NCI-H345 treated with DMSO at 0.1 percent for 48 hours (cell line): ENCODE measurements around the gene SLC15A1.

Source experiments
- DNase-seq: peaks from one replicate; lab custom pipeline; 2025; ENCODE audit not compliant: unreplicated experiment; lab: John Stamatoyannopoulos, UW

The SLC15A1 gene

DNA sequence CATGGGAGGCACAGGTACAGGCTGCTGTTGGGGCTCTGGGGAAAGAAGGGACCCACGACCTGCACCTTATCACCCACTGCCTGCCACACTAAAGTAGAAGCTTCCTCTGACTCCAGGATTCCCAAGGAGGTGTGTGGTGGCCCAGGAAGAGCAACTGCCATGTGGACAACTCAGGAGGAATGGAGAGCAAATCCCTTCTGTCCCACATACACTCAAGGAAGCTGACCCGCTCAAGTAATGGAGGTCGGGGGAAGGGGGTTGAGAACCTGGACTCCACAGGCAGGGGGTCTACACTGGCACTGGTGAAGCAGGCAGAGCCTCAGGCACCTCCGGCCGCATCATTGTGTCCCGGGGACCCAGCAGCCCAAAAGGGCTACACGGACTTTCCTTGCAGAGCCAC is 29.4 kb upstream of the SLC15A1 start:
- DNase-seq, result no peak

DNA sequence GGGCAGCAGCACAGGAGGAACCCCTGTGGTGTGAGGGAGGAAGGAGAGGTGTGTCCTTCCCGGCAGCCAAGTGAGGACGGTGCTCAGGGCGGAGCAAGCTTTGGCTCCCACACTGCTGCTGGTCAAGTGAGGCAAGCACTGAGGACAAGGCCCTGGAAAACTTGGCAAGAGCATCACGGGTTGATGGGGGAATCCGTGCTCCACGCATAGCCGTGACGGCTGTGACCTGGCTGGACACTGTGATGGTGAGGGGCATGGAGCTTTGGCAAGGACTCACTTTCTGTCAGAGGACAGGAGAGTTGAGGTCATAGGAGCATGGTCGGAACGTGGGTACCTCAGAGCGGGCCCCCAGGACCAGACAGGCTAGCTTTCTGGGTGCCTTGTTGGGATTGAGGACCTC is 29.0 kb upstream of the SLC15A1 start:
- DNase-seq, result no peak

DNA sequence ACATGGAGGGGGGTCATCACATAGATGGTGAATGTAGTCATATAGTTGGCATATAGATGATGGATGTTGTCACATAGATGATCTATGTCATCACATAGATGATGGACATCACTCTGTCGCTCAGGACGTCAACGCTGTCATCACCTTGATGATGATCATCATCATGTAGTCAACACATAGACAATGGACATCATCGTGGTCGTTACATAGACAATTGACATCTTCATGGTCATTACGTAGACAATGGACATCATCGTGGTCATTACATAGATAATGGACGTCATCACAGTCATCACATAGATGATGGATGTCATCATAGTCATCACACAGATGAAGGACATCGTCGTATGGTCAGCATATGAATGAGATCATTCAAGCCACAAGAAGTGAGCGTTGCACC is 28.6 kb upstream of the SLC15A1 start:
- no peak for DNase-seq

DNA sequence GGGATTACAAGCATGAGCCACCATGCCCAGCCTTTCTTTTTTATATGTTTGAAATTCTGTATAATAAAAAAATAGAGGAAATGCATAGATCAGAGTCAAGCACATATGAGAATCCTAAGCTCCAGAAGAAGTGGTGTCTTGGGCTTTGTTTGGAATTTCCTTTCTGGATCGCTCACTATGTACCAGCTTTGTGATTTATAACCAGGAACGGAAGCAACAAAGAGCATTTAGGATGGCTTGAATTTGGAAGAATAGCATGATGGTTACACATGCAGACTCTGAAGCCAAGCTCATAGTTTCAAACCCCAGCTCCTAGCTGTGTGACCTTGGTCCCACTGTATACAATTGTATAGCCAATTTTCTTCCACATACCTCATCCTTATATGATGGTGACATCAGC is 28.0 kb upstream of the SLC15A1 start:
- no peak for DNase-seq

DNA sequence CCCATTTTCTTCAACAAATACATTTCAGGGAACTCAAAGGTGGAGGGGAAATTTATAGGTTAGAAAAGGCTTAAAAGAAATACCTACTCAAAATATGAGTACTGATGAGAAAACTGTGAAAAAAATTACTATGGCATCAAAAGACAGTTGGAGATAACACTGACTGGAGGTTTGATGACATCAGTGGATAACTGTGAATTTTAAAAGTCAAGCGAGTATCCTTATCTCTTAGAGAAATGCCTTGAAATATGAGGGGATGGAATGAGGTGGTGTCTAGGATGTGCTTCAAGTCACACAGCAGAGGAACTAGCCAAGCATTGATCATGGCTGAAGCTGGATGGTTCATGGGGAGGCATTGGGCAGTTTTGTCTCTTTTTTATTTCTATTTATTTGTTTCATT is 27.2 kb upstream of the SLC15A1 start:
- DNase-seq, result no peak

DNA sequence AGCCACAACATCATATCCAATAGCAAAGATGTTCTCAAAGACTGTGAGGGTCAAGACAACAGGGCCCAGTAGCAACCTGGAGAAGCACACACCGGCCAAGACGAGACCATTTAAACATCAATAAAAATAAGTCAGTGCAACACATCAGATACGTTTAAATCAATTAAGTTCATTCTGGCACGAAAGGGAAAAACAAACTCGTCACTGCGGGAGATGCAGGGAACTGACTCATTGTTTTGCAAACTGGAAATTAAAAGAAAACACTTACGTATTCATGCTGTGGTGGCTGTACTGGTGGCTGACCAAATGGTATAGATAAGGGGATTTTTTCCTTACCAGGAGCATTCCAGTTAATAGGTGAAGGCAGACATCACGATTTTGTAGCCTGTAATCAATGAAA is 26.3 kb upstream of the SLC15A1 start:
- no peak for DNase-seq

DNA sequence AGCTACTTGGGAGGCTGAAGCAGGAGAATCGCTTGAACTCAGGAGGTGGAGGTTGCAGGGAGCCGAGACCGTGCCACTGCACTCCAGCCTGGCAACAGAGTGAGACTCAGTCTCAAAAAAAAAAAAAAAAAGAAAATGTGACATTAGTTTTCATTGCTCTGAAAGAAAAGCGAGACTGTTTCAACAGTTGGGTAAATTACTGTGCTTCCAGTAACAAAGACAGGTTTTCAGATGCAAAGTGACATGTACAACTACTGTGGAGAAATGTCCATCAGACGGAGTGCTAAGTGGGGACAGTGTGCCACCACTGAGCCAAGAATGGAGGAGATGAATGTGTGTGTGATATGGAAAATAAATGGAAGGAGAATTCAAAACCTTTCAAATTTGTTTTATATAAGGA is 24.2 kb upstream of the SLC15A1 start:
- DNase-seq, result no peak

DNA sequence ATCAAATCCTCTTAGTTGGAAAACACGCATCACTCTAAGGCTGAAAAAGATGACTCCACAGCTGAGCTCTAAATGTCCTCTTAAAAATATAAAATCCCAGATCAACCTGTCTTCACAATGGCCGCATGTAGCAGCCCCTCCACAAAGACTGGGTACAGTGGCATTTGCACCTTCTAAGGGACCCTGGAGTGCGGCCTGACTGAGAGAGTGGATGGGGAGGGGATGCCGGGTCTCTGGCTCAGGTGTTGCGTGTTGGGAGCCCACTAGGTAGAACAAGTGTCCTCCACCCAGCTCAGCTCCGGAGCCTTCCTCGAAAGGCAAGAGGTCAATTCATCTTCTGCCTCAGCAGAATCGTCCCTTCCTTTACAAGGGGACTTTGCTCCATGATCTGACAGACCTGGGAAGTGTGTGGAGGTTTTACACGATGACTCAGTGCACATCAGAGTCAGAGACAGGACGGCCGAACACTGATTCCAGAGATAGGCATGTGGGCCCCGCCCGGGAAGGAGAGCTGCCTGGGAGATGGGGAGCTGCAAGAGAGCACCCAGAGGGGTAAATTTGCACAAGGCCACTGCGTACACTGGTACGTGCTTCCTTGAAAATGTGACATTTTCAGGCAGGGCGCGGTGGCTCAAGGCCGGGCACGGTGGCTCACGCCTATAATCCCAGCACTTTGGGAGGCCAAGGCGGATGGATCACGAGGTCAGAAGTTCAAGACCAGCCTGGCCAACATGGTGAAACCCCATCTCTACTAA is 23.5 kb upstream of the SLC15A1 start:
- DNase-seq, result no peak

DNA sequence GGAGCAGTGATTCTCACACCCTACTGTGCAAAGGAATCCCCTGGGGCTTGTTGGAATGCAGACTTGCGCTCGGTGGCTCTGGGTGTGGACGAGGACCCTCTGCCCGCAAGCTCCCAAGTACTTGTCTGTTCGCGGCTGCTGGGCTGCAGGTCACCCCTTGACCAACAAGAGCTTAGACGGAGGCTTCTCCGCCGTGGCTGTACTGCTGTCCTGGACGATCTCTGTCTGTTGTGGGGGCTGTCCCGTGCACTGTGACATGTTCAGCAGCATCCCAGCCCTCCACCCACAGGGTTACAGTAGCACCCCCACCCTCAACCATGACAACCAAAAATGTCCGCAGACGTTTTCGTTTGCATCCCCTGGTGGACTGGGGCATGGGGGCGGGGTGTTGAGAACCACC is 22.9 kb upstream of the SLC15A1 start:
- DNase-seq, result no peak

DNA sequence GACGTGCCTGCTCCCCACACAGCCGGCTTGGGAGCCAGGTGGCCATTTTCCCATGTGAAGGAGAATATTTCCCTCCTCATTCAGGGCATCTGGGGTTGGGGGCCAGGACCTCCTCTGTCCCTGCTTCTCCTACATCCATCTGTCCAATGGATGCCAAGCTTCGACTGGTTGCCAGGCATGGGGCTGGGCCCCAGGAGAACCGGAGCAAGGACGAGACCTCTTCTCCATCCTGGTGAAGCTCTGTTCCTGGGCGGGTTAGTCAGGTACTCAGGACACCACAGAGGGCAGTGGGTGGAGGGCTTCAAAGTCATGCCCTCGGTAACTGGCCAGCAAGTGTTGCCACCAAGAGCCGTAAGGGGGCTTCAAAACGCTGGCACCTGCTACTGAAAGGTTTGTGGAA is 22.3 kb upstream of the SLC15A1 start:
- no peak for DNase-seq

DNA sequence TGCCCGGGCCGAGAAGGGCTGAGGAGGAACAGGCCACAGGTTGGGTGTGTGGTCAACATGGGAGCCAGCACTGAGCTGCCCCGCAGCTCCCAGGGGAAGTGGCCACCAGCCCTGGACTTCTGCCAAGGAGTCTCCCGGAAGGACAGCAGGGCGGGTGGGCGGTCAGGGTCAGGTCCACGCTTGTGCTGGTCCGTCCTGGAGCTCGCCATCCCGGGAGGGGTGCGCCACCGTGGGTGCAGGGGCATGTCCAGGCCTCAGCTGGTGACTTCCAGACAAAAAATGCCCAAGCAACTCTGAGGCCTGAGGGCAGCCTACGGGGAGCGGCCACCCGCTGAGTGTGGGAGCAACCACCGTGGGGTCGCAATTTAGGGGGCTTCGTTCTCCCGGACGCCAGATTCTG is 21.4 kb upstream of the SLC15A1 start:
- no peak for DNase-seq

DNA sequence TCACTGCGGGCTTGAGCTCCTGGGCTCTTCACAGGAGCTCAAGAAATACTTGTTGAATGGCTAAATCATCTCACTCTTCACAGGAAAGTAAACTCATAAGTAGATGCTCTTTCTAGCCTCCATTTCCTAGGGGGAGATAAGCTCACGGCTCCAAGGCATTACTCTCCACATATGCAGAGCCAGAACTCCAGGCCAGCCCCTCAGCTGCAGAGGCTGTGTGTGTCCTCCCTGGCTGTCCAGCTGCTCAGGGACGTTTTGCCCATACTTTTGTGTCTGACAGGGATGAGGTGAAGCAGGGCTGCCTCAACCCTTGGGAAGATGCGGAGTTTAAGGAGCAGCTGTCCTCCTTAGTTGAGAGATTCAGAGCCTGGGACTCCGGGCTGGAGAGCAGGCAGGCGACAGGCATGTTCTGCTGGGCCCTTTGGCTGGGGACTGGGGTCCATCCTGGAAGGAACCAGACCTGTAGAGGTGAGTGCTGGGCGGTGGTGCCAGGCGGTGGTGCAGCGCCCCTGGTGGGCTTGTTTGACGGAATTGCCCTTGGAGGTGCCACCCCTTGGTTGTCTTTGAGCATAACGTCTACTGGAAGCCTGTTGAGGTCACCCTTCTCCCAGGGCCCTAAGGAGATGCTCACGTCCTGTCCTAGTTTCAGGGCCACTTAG is 20.5 kb upstream of the SLC15A1 start:
- DNase-seq, result no peak

DNA sequence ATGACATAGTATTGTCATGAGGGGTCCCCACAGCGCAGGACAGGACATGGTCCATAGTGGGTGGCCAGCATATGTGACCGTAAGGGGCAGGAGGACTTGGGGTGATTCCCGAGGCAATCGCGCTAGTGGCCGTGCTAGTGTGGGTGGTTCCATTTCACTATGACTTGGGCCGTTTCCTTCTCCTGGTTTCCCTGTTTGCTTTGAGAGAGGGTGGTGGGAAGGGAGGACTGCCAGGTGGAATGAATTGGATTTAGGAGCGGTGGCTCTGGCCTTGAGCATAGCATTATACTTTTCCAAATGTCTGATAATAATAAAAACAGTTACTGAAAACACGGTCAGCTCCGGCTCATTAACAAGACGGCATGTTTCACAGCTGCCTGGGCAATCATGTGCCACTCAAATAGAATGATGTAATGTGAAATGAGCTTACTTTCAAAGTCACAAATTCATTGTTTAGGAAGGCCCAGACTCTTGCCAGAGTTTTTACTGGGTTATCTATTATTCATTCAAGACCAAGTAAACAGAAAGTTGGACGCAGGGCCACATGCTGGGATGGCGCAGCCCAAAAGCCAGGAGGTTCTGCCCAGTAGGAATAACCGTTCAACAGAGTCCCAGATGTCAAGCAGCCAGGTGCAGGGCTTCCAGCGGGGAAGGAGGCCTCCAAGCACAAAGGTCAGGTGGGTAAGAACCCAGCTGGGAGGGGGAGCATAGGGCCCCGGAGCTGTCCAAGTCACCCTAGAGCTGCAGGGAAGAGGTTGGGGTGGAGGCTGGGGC is 19.6 kb upstream of the SLC15A1 start:
- DNase-seq, result peak; percentile 61

DNA sequence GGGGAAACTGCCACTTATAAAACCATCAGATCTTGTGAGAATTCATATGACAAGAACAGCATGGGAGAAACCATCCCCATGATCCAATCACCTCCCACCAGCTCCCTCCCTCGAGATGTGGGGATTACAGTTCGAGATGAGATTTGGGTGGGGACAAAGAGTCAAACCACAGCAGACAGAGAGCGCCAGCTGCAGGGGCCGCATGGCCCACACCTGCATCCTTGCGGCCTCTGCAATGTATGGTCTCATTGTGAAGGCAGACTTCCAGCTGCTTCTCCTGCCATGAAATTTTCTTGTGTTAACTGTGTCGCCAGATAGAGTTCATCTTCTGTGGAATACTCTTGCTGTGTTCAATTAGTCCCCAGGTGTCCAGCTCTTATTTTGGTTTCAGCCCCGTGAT is 17.3 kb upstream of the SLC15A1 start:
- no peak for DNase-seq

DNA sequence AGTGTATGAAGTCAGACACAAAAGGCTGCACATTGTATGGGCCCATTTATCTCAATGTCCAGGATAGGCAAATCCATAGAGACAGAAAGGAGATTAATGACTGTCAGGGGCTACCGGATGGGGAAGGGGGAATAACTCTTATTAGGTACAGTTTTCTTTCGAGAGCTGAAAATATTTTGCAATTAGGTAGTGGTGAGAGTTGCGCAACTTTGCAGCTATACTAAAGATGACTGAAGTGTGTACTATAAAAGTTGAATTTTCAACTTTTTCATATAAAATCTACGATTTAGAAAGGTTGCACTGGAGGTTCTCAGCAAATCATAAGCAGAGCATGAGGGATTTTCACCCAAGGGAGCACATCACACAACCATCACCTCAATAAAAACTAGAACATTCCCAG is 16.1 kb upstream of the SLC15A1 start:
- DNase-seq, result no peak

DNA sequence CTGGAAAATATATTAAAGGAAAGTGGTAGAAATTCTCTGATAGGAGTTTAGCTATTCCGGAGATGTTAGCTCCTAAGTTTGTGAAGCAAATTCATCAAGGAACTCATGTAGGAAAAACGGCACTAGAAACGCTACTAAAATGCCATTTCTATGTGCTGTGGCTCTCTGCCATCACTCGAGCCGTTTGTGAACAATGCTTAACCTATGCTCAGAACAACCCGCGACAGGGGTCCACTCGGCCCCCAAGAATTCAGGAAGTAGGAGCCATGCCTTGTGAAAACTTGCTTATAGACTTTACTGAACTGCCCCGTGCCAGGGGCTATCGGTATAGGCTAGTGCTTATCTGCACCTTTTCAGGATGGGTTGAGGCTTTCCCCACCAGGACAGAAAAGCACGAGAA is 14.2 kb upstream of the SLC15A1 start:
- DNase-seq, result no peak

DNA sequence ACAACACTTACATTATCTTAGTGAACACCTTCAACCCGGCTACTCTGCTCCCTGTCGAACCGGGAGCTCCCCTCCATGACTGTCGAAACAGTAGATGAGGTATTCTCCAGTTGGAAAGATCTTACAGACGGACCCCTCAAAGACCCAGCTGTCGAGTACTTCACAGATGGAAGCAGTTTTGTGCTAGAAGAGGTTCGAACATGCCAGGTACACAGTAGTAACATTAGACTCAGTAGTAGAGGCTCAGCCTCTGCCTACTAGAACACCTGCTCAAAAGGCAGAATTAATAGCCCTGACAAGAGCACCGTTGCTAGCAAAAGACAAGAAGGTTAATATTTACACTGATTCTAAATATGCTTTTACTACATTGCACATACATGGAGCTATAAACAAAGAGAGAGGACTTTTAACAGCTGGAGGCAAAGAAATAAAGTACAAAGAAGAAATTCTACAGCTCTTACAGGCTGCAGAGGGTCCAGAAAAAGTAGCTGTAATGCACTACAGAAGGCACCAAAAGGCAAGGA is 13.6 kb upstream of the SLC15A1 start:
- DNase-seq, result no peak

DNA sequence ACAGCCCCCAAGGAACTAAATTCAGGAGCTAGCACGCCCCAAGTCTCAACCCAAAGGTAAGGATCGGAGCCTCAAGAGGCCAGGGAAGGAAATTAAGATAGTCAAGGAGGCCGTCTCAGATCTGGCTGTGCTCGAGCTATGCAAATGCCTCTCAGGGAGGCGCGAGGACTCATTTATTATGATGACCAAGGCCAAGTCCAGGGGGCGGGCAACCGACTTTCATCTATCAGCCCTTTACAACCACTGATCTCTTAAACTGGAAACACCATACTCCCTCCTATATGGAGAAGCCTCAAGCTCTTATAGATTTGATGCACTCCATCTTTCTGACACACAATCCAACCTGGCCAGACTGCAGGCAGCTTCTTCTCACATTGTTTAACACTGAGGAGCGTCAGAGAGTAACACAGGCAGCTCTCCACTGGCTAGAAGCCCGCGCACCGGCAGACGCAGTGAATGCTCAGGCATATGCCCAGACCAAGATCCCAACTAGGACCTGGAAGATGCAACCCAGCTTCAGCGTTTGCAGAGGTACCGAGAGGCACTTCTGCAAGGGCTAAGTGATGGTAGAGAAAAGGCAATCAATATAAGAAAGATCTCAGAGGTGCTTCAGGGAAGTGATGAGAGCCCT is 9.6 kb upstream of the SLC15A1 start:
- no peak for DNase-seq

DNA sequence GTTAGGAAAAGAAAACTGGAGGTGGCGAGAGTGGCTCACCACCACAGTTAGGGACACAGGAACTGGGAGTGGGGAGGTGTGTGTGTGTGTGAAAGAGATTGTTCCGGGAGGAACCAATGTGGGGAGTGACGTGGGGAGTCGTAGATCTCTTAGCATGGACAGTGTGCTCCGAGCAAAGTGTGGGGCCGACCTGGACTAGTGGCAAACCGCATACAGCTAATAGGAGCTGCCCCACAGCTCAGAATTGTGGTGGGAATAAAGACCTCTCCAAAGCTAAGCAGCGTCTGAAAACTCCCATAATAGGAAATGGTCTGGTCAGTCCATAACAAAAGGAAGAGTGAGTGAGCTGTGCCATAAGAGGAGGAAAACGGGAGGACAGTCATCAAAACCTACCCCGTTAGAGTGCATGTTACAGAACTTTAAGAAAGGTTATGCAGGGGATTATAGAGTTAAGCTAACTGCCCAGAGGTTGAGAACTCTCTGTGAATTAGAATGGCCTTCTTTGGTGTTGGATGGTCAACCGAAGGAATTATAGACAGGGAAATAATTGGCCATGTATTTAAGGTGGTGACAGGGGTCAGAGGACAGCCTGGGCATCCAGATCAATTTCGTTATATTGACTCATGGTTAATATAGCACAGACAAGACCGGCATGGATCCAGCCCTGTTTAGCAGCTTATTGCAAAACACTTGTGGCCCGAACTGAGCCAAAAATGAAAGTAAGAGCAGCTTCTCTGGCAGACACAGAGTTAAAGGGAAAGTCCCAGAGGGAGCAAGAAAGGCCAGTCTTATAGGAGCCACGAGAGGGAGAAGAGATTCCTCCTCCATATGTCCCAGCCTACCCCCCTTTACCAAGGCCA is 8.9 kb upstream of the SLC15A1 start:
- no peak for DNase-seq

DNA sequence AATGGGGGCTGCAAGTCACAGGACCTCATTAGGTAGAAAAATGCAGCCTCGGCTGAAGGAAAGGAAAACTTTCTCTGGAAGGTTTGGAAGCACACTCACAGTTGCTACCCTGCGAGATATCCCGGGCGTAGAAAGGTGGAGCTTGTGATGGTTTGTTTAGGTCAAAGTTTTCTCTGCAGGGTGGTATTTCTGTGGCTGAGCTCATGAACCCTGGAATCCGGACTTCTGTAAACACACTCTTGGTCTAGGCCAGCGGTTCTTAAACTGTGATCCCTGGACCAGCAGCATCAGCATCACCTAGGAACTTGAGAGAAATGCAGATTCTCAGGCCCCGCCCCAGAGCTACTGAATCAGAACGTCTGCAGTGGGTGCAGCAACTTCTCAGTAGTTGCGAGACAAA is 3.3 kb upstream of the SLC15A1 start:
- no peak for DNase-seq

DNA sequence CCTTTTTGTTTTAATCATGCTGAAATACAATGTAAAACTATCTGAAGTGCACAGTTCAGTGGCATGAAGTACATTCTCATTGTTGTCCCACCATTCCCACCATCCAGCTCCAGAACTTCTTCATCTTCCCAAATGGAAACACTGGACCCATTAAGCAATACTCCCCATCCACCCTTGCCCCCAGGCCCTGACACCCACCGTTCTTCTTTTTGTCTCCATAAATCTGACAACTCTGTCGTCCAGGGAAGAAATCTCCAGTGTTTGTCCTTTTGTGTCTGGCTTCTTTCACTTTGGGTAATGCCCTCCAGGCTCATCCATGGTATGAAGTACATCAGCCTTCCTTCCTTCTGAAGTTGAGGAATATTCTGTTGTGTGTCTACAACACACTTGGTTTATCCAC is 2.6 kb upstream of the SLC15A1 start:
- DNase-seq, result no peak
